Right hindlimb (tissue), 1 donor: ENCODE measurements around the gene PTPRM.

Experiments
- DNase-seq: peaks from one replicate; pipeline ENCODE4 v3.0.0-alpha.2; 2018

The PTPRM gene

DNA sequence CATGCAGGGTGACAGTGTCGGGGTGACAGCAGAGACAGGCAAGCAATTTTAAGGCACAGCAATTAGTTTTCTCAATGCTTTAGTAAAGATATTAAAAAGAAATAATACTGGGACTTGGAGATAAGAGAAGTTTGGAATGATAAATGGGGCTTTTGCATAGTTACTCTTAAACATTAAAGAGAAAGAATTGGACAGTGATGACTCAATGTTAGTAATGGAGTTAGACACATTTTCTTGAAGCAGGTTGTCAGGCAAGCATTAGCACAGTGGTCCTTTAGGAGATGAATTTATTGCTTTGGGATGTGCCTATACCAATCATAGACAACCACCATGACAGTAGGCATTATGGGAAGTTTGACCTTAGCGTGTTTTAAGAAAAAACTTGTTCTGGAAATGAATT lies 813.8 kb downstream of the PTPRM start:
- DNase-seq = no peak

GRCh38 chr18:8381821-8382459 lies 814.8 kb downstream of the PTPRM start:
- DNase-seq = no peak

DNA sequence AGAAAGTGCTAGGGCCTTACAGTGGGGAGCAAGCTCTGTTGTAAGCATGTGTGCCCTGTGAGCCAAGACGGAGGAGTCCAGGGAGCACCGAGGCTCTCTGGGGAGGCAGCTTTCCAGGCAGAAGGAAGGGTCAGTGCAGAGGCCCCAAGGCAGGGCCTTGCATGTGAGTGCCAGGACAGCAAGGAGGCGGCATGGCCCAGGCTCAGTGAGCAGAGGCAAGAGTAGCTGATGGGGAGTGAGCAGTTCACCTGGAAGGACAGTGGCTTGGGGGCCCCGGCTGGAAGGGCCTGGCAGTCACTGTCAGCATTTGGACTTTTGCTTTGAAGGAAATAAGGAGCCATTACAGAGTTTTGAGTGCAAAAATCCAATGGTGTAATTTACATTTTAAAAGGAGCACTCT lies 818.3 kb downstream of the PTPRM start:
- DNase-seq = no peak

GRCh38 chr18:8386669-8387380 lies 819.7 kb downstream of the PTPRM start:
- DNase-seq = no peak

- DNase-seq = peak; percentile 79
Measured at GRCh38 chr18:8389391-8390340, 822.5 kb downstream of the PTPRM start.

GRCh38 chr18:8391068-8391467 lies 824.0 kb downstream of the PTPRM start:
- no peak for DNase-seq

DNA sequence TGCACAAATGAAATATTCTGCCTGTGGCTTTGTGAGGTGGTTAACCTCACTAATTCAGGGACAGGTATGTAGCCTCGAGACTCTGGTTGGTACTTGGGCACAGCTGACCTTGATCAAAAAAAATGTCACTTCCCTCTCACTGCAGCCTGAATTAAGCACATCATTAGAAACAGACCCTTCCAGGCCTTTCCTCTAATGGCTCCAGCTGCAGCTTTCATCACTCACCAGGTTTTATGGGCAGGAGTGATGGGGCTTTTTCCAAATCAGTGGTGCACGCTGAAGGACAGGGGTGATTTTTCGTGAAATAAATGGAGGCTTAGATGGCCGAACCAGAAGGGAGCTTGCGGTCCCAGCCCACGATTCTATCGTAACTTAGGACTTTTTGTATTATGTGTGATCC lies 829.1 kb downstream of the PTPRM start:
- DNase-seq = no peak

DNA sequence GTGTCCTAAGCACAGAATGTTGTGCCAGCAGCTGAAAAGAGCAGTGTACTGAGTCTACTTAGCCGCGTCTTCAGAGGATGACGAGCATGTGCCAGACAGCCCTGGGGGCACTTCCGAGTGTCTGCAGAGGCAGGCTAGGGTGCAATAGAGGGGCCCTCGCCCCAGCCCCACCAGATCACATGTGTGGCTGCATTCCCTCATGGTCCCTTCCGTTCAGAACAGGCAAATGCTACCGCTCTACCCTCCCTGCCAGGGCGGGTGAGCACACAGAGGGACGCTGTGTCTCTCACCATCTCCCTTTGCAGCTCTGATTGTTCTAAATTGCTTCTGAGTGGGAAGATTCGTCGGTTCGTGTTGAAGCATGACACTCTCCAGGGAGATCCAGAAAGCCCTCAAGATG lies 829.9 kb downstream of the PTPRM start:
- DNase-seq = no peak

DNA sequence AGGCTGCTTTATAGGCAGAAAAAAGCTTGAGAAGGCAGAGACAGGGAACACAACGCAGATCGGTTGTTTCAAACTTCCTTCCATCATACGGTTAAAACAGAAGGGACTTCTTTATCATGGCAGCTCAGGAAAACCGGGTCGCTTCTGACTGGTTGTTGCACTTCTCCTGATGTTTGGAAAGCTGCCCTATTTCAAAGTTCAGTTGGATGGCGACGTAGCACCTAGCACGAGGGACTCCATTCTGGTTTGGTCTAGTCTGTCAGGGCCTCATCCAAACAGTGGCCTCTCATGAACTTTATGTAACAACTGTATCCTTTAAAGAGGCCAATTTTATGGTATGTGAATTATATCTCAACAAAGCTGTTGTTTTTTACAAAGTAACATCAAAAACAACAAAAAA lies 832.0 kb downstream of the PTPRM start:
- no peak for DNase-seq

DNA sequence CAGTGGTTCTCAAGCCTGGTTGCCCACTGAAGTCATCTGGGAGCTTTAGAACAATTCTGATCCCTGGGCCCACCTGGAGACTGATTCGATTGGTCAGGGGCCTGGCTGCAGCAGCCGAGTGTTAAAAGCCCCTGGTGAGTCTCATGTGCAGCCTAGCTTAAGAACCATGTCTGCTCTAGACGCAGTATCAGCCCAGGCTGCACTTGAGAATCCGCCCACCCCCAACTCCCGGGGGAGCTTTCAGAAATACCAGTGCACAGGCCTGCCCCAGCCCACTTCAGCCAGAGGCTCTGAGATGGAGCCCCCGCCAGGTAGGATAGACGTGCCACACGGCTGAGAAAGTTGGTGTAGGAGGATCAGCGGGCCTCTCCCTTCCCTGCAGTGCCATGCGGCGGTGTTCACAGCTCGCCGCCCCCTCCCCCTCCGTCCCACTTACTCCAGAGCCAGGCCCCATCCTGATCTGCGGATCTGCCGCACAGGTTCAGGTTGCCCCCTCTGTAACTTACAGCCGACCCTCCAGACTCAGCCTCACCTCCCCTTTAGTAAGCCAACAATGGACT lies 833.2 kb downstream of the PTPRM start:
- DNase-seq = no peak

- no peak for DNase-seq
Measured at GRCh38 chr18:8400825-8401224, 833.7 kb downstream of the PTPRM start.

DNA sequence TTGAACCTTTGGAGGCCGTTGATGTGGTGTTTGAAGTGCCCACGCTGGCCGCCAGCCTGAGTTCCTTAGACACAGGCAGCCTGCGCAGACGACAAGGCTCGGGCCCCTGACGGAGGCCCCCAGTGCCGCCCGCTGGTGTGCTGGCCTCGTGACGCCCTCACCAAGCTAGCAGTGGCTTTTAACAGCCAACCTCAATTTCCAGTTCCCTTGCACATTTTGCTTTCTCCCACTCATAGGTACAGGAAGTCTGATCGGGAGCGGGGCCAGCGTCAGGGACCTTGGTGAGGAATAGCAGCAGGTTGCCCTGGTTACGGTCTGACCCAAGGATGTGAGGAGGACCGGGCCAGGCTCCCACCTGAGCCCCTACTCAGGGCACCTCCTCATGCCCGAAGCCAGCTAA lies 834.5 kb downstream of the PTPRM start:
- no peak for DNase-seq

- no peak for DNase-seq
Measured at GRCh38 chr18:8402237-8402636, 835.1 kb downstream of the PTPRM start.

- no peak for DNase-seq
Measured at GRCh38 chr18:8403713-8404112, 836.6 kb downstream of the PTPRM start.

DNA sequence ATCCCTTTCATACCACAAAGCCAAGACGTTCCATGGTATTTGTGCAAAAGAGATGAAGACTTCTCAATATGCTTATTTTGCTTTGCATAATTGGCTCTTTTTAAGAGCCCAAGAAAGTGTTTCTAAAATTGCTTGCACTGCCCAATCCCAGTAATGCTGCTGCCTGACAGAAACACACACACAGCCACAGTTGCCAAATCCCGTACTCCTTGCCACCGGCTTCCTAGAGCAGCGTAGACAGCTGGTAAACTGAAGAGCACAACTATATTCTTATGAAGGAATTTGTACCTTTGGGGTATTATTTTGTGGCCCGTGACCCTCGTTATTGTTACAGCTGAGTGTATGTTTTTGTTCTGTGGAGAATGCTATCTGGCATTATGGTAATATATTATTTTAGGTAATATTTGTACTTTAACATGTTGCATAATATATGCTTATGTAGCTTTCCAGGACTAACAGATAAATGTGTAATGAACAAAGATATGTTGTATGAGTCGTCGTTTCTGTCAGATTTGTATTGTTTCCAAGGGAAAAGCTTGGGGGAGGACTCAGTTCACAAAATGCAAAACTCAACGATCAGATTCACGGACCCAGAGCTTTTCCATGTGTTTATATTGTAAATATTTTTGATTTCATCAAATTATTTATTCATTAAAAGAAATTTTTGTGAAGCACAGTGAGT lies 839.2 kb downstream of the PTPRM start:
- no peak for DNase-seq

DNA sequence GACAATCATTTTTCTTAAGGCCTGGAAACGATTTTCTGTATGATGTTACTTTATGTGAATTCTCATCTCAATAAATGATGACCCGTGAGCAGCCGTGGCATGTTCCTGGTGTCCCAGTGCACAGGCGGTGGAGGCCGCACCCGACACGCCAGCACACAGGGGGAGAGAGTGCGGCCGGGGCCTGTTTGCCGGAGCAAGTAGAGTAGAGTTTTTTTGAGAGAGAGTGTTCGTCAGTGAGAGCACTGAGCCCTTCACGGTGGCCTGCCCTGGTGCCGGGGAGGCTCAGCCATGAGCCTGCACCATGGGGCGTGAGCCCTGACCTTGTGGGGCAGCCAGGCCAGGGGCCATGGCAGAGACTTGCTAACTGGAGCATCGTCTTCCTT lies 839.7 kb downstream of the PTPRM start:
- DNase-seq = no peak

GRCh38 chr18:8409151-8409550 lies 842.0 kb downstream of the PTPRM start:
- DNase-seq = no peak

DNA sequence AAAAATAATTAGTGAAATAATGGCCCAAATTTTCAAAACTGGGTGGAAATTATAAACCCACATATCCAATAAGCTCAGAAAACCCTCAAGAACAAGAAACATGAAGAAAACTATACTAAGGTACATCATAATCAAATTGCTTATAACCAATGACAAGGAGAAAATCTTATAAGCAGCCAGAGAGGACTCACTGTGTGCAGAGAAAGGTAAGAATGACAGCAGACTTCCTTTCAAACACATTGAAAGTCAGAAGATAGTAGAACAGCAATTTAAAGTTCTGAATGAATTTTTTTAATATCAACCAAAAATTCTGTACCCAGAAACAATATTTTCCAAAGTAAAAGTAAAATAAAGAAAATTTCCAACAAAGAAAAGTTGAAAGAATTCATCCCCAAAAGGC lies 844.4 kb downstream of the PTPRM start:
- no peak for DNase-seq

GRCh38 chr18:8412117-8412516 lies 845.0 kb downstream of the PTPRM start:
- DNase-seq = no peak

GRCh38 chr18:8413189-8413588 lies 846.1 kb downstream of the PTPRM start:
- DNase-seq = no peak

DNA sequence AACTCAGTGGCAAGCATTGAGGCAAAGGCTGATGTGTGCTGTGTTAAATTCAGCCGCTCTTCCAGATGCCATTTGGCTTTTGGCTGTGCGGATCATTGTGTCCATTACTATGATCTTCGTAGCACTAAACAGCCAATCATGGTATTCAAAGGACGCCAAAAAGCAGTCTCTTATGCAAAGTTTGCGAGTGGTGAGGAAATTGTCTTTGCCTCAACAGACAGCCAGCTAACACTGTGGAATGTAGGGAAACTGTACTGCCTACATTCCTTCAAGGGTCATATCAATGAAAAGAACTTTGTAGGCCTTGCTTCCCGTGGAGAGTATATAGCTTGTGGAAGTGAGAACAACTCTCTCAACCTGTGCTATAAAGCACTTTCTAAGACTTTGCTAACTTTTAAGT lies 846.6 kb downstream of the PTPRM start:
- DNase-seq = no peak

GRCh38 chr18:8416212-8417019 lies 849.3 kb downstream of the PTPRM start:
- no peak for DNase-seq
